ENCODE data around the gene RNF13.

DNA sequence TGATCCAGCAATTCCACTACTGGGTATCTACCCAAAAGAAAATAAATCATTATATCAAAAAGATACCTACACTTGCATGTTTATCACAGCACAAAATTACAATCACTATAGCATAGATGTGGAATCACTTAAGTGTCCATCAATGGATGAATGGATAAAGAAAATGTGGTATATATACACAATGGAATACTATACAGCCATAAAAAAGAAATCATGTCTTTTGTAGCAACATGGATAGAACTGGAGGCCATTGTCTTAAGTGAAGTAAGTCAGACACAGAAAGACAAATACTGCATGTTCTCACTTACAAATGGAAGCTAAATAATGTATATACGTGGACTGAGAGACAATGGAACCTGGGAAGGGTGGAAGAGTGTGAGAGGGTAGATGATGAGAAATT lies 185.9 kb downstream of the RNF13 start:
- no peak for TF ChIP-seq GATA2 (IDR thresholded peaks at IDR 0.05; ENCODE audit: low read depth, low read length)
- TF ChIP-seq GATA3 (IDR thresholded peaks at IDR 0.05; ENCODE audit: low read depth, low read length) = no peak

Data from SH-SY5Y (cell line).